Hepatocyte (in vitro differentiated cells): ENCODE results near the gene CDK19.

Experiments
- EZH2 ChIP-seq: fragments of 200-600 bp; sonication (generic); IDR thresholded peaks from 2 replicates; pipeline ENCODE4 v1.6.1; 2016; ENCODE audit warnings: antibody characterized with exemption, mild to moderate bottlenecking, borderline replicate concordance
- TF ChIP-seq, protein P1 (sequence below): fragments of 200-600 bp; sonication (generic); IDR thresholded peaks from 2 replicates; pipeline ENCODE4 v1.5.1; 2016; ENCODE audit warnings: antibody characterized with exemption, mild to moderate bottlenecking; ENCODE audit not compliant: poor library complexity

DNA sequence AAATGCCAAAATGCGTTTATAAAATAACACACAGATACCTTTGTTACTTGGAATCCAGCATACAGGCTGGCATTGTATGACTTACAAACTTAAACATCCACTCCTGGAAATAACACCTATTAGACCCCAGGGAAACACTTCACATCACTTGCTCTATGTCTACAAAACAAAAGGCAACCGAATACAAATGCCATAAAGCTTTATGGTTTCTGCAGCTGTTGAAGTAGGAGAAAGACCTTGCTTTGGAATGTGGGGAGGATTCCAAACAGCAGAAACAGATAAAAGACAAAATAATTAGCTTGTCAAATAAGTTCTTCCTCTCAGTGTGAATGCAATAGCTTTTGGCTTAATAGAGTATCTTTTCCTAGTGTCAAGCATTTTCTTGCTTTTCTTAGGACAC lies 49.6 kb upstream of the CDK19 start:
- TF ChIP-seq, protein P1, sequence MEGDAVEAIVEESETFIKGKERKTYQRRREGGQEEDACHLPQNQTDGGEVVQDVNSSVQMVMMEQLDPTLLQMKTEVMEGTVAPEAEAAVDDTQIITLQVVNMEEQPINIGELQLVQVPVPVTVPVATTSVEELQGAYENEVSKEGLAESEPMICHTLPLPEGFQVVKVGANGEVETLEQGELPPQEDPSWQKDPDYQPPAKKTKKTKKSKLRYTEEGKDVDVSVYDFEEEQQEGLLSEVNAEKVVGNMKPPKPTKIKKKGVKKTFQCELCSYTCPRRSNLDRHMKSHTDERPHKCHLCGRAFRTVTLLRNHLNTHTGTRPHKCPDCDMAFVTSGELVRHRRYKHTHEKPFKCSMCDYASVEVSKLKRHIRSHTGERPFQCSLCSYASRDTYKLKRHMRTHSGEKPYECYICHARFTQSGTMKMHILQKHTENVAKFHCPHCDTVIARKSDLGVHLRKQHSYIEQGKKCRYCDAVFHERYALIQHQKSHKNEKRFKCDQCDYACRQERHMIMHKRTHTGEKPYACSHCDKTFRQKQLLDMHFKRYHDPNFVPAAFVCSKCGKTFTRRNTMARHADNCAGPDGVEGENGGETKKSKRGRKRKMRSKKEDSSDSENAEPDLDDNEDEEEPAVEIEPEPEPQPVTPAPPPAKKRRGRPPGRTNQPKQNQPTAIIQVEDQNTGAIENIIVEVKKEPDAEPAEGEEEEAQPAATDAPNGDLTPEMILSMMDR: no peak
- no peak for TF ChIP-seq EZH2
